HepG2 (cell line): ENCODE data around the gene CACNB4. TPM values are rescaled to one million over a fixed set of nuclear protein-coding genes. Genes with fewer than 3 reads are reported as not detected.

Experiments used
- ATF7-NPFF ChIP-seq: sonication (generic); formaldehyde crosslinking; IDR thresholded peaks from 2 replicates; pipeline ENCODE4 v1.8.1; 2023; ENCODE audit warnings: mild to moderate bottlenecking, low read depth, missing genetic modification reagents, moderate library complexity
- IKZF4 ChIP-seq: sonication (generic); formaldehyde crosslinking; IDR thresholded peaks from 2 replicates; pipeline ENCODE4 v1.5.1; 2020; ENCODE audit warnings: borderline replicate concordance, mild to moderate bottlenecking, low read depth, missing genetic modification reagents; ENCODE audit errors: not compliant biosample characterization
- KDM5B ChIP-seq: sonication (generic); formaldehyde crosslinking; IDR thresholded peaks from 2 replicates; pipeline ENCODE4 v1.4.0; 2020; ENCODE audit warnings: missing genetic modification reagents, mild to moderate bottlenecking, borderline replicate concordance
- MXI1 ChIP-seq: IDR thresholded peaks from 3 replicates; pipeline ENCODE4 v1.6.1; 2012; ENCODE audit warnings: low read depth, low read length, inconsistent platforms, borderline replicate concordance
- polyA plus RNA-seq, 8 experiments: library from polyadenylated mRNA; depleted of rRNA in 3 of 8; stranded (reverse) in 7 of 8; unstranded in 1 of 8; fragments of >200 nt; fragmentation: Illumina TruSeq in 4 of 8; extraction: Trizol in 4 of 8; gene quantifications; 2 replicates each; pipeline versions ENCODE4 v1.2.1 to v1.2.3, GENCODE V29; 2011 to 2016; ENCODE audit warnings: low read depth in 4 of 8, missing spikeins in 1 of 8, mixed read lengths in 1 of 8; ENCODE audit not compliant: insufficient read depth in 1 of 8
- total RNA-seq, 5 experiments: library from RNA; depleted of rRNA; stranded (reverse); fragments of >200 nt; fragmentation: Illumina TruSeq; extraction: Trizol; gene quantifications; 2 replicates each; pipeline ENCODE4 v1.2.3, GENCODE V29; 2016; ENCODE audit warnings: low read depth in 1 of 5
- TF ChIP-seq, protein P1 (sequence below): sonication (generic); formaldehyde crosslinking; IDR thresholded peaks from 2 replicates; pipeline ENCODE4 v1.4.0; 2020; ENCODE audit warnings: missing genetic modification reagents, borderline replicate concordance
- TF ChIP-seq, protein P2 (sequence below): sonication (generic); formaldehyde crosslinking; conservative IDR thresholded peaks from 2 replicates; pipeline ENCODE4 v1.4.0; 2020; ENCODE audit warnings: missing genetic modification reagents

CACNB4 gene
- total and polyA plus RNA-seq, 2 of the 13 experiments (the other 11 are each of a cell fraction or from before 2014, with no cell fraction given): 5.1 to 14.3 TPM

GRCh38 chr2:151817929-151818328 is 280.9 kb downstream of the CACNB4 start (continued):
- TF ChIP-seq, protein P1, sequence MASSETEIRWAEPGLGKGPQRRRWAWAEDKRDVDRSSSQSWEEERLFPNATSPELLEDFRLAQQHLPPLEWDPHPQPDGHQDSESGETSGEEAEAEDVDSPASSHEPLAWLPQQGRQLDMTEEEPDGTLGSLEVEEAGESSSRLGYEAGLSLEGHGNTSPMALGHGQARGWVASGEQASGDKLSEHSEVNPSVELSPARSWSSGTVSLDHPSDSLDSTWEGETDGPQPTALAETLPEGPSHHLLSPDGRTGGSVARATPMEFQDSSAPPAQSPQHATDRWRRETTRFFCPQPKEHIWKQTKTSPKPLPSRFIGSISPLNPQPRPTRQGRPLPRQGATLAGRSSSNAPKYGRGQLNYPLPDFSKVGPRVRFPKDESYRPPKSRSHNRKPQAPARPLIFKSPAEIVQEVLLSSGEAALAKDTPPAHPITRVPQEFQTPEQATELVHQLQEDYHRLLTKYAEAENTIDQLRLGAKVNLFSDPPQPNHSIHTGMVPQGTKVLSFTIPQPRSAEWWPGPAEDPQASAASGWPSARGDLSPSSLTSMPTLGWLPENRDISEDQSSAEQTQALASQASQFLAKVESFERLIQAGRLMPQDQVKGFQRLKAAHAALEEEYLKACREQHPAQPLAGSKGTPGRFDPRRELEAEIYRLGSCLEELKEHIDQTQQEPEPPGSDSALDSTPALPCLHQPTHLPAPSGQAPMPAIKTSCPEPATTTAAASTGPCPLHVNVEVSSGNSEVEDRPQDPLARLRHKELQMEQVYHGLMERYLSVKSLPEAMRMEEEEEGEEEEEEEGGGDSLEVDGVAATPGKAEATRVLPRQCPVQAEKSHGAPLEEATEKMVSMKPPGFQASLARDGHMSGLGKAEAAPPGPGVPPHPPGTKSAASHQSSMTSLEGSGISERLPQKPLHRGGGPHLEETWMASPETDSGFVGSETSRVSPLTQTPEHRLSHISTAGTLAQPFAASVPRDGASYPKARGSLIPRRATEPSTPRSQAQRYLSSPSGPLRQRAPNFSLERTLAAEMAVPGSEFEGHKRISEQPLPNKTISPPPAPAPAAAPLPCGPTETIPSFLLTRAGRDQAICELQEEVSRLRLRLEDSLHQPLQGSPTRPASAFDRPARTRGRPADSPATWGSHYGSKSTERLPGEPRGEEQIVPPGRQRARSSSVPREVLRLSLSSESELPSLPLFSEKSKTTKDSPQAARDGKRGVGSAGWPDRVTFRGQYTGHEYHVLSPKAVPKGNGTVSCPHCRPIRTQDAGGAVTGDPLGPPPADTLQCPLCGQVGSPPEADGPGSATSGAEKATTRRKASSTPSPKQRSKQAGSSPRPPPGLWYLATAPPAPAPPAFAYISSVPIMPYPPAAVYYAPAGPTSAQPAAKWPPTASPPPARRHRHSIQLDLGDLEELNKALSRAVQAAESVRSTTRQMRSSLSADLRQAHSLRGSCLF (CRISPR knock-in tag): no peak
- TF ChIP-seq MXI1: no peak
- no peak for TF ChIP-seq IKZF4
- TF ChIP-seq ATF7-NPFF (CRISPR knock-in tag): no peak
- TF ChIP-seq, protein P2, sequence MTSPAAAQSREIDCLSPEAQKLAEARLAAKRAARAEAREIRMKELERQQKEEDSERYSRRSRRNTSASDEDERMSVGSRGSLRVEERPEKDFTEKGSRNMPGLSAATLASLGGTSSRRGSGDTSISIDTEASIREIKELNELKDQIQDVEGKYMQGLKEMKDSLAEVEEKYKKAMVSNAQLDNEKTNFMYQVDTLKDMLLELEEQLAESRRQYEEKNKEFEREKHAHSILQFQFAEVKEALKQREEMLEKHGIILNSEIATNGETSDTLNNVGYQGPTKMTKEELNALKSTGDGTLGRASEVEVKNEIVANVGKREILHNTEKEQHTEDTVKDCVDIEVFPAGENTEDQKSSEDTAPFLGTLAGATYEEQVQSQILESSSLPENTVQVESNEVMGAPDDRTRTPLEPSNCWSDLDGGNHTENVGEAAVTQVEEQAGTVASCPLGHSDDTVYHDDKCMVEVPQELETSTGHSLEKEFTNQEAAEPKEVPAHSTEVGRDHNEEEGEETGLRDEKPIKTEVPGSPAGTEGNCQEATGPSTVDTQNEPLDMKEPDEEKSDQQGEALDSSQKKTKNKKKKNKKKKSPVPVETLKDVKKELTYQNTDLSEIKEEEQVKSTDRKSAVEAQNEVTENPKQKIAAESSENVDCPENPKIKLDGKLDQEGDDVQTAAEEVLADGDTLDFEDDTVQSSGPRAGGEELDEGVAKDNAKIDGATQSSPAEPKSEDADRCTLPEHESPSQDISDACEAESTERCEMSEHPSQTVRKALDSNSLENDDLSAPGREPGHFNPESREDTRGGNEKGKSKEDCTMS (CRISPR knock-in tag): no peak
- TF ChIP-seq KDM5B (CRISPR knock-in tag): no peak
